Measurements from ENCODE around the gene C1QTNF12. TPM values are rescaled to one million over a fixed set of nuclear protein-coding genes. Genes with fewer than 3 reads are reported as not detected.

Gene C1QTNF12
- total RNA-seq, 4 donors from 2014 or later = 3.1 to 8.2 TPM; not detected in 2

- intact Hi-C loops (cut with DNase I; ENCODE audit: low total_unique reads) = no loop called here
- no peaks in the 10 kb centered on the region for H3K27me3 ChIP-seq
- no peak for DNase-seq
- no peaks in the 10 kb centered on the region for H3K9me3 ChIP-seq
- peaks cover 0 to 4% of the 10 kb centered on the region in 2 donors for H3K4me1 ChIP-seq
- TF ChIP-seq POLR2A (IDR thresholded peaks at IDR 0.05) (no peak), CTCF (IDR thresholded peaks at IDR 0.05) (no peak)
- no peaks in the 10 kb centered on the region for H3K36me3 ChIP-seq
- no peak overlapping the region for H3K4me3 ChIP-seq
- H3K27ac ChIP-seq = no peak overlapping the region
Measured at GRCh38 chr1:1217621-1218523, 28.6 kb downstream of the C1QTNF12 start.

- no peak for DNase-seq
- TF ChIP-seq CTCF (IDR thresholded peaks at IDR 0.05) = no peak
- no peak for TF ChIP-seq POLR2A (IDR thresholded peaks at IDR 0.05)
- Histone ChIP-seq H3K9me3 (no peaks in the 10 kb centered on the region), H3K27ac (no peak overlapping the region), H3K27me3 (no peaks in the 10 kb centered on the region), H3K4me1 (peaks cover 0 to 6% of the 10 kb centered on the region in 2 donors), H3K36me3 (no peaks in the 10 kb centered on the region), H3K4me3 (no peak overlapping the region)
- intact Hi-C loops (cut with DNase I; ENCODE audit: low total_unique reads) = no loop called here
Measured at GRCh38 chr1:1216770-1217620, 29.5 kb downstream of the C1QTNF12 start.

GRCh38 chr1:1215881-1216605 is 30.5 kb downstream of the C1QTNF12 start:
- no peaks in the 10 kb centered on the region for H3K27me3 ChIP-seq
- no peaks in the 10 kb centered on the region for H3K9me3 ChIP-seq
- H3K27ac ChIP-seq = no peak overlapping the region
- DNase-seq = no peak
- H3K4me3 ChIP-seq = no peak overlapping the region
- peaks cover 0 to 6% of the 10 kb centered on the region in 2 donors for H3K4me1 ChIP-seq
- no peak for TF ChIP-seq CTCF (IDR thresholded peaks at IDR 0.05)
- TF ChIP-seq POLR2A (IDR thresholded peaks at IDR 0.05) = no peak
- H3K36me3 ChIP-seq = no peaks in the 10 kb centered on the region
- intact Hi-C loops (cut with DNase I; ENCODE audit: low total_unique reads) = no loop called here

DNA sequence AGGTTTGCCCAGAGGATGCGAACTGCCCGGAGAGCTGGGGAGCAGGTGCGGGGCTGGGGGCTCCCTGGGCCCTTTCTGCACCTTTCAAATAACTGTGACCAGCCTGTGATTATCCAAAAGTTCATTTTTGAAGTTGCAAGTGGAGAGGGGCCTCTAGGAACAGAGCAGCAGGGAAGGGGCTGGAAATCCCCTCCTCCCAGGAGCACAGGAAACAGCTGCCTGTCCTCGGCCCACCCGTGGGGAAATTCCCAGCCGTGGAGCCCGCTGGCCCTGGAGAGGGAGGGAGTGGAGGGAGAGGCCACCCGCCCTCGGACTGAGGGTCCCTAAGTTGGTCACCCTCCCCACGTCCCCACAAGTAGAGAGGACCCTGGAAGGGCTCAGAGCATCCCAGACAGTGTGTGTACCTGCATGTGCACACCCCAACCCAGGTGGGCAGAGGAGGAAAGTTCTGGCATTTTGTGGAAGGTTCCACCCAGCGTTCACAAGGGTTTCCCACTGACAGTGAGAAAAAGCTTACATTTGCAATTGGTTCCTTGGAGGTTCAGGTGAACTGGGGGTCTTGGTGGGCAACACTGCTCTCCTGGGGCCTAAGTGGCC is 31.3 kb downstream of the C1QTNF12 start:
- no peak for TF ChIP-seq POLR2A (IDR thresholded peaks at IDR 0.05)
- H3K36me3 ChIP-seq = no peaks in the 10 kb centered on the region
- H3K9me3 ChIP-seq = no peaks in the 10 kb centered on the region
- intact Hi-C loops (cut with DNase I; ENCODE audit: low total_unique reads) = no loop called here
- no peak overlapping the region for H3K4me3 ChIP-seq
- no peak for DNase-seq
- H3K27me3 ChIP-seq = no peaks in the 10 kb centered on the region
- peaks cover 0 to 6% of the 10 kb centered on the region in 2 donors for H3K4me1 ChIP-seq
- no peak overlapping the region for H3K27ac ChIP-seq
